Central memory CD4-positive, alpha-beta T cell (primary cell): ENCODE measurements around the gene MAP2K1.

Experiments
- DNase-seq: peaks from one replicate; pipeline ENCODE4 v3.0.0; 2022

MAP2K1 gene

DNA sequence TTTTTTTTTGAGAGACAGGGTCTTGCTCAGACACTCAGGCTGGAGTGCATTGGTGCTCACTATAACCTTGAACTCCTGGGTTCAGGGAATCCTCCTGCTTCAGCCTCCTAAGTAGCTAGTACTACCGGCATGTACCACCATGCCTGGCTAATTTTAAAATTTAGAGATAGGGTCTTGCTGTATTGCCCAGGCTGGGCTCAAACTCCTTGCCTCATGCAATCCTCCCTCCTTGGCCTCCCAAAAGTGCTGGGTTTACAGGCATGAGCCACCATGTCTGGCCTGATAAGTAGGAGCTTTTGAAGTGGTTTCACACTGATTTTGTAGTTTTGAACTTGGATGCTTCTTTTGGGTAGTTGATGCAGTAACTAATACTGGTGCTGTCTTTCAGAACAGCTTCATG is 7.8 kb downstream of the MAP2K1 start:
- peak; percentile 11 for DNase-seq

DNA sequence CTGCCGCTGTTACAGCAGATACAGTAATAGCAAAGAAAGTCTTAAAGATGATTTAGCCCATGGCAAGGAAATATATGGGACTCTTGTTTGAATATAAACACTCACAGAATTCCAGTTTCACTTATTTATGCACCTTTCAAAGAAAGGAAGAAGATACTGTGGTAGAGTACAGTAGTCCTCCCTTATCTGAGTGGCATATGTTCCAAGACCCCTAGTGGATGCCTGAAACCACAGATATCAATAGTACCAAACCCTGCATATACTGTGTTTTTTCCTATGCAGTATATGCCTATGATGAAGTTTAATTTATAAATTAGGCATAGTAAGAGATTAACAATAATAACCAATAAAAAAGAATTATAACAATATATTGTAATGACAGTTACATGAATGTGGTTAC is 8.2 kb downstream of the MAP2K1 start:
- no peak for DNase-seq

DNA sequence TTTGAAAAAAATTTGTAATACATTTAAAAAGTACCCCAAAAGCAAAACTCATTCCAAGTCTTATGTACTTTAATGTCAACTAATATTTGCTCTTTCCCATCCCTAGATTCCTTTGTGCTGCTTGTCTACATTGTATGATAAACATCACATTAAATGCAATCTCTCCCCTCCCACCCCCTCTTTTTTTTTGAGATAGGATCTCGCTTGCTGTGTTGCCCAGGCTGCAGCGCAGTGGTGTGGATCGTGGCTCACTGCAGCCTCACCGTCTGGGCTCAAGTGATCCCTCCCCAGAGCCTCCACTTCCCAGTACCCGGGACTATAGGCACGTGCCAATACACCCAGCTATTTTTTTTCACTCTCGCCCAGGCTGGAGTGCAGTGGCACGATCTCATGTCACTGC is 12.6 kb downstream of the MAP2K1 start:
- DNase-seq, result no peak

DNA sequence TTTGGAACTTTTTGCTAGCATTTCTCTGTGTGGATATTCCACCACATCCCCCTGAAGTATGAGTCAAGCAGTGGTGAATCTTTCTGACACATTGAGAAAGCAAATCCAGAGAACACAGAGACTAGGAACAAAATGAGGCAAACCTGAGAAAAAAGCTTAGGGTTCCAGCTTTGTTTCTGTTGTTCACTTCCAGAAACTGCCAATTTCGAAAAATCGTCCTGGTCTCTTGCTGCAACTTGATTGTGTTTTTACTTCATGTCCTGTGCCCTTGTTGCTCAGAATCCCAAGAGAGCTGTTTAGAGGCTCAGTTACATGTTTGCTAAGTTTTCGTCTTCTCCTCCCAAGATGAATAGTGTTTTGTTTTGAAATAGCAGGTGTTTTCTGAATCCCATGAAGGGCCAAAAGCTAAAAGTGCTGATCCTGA is 13.7 kb downstream of the MAP2K1 start:
- no peak for DNase-seq

GRCh38 chr15:66401130-66402021 is 14.7 kb downstream of the MAP2K1 start:
- peak; percentile 30 for DNase-seq

DNA sequence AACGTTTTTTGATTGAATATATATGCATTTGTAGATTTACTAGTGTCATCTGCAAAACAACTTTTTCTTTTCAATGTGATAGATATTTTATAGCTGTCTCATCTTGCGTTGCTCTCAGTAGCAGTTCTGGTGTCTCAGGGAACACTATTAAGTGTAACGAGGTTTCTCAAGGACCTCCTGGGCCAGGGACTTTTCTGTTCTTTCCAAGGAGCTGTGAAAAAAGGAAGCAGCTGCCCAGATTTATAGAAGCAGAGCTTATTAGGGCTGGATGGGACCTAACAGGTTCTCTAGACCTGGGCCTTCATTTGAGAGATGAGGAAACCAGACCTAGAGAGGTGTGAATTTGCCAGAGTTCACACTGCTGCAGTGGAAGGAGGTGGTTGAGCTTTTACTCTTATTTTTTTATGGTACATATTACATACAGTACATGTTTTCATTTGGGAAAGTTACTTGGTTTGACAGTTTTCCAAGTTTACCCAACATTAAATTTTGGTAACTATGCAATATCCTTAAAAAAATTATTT is 16.1 kb downstream of the MAP2K1 start:
- DNase-seq, result no peak

DNA sequence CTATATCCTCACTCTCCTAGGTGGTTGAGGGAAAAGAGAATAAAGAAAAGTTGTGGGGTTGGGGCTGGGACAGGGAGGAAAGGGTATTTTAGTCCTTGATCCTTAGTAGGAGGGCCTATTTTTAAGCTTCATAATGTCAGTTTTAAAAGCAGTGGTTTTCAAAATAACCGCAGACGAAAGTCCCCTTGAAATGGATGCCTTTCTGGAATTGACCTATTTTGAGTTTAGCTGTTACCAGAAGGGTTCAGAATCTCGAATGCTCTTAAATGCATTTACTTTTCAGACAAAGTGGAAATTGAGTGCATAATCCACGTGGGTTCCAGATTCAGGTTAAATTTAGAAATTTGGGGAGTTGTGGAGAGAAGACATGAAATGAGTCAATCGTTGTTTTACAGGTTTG is 16.6 kb downstream of the MAP2K1 start:
- no peak for DNase-seq

DNA sequence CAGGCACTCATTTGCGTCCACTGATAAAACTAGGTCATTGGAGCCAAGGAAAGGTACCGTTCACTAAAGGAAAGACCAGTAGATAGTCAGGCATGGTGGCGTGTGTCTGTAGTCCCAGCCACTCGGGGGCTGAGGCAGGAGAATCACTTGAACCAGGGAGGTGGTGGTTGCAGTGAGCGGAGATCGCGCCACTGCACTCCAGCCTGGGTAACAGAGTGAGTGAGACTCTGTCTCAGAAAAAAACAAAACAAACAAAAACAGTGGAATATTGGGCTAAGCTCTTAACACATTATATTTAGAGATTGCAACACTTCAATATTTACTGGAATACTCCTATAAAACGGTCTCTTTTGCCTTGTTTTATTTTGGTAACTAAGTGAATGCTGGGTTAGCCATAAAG is 17.4 kb downstream of the MAP2K1 start:
- DNase-seq, result no peak

DNA sequence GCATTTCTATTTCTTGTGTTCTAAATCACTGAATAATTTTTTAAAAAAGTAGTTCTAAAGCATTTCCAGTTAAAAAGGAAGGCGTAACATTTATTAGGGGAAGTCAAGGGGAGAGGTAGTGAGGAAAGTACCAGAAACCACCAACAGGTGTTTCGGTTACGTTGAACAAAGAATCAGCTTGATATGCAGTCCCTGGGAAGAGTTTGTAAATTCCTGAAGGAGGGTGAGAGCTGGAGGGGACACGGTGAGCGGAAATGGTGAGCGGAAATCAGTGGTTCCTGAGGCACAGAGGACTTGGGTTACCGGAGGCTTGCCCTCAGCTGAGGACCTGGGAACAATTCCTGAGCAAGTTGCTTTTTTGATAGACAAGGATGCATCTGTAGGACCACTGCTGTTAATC is 17.8 kb downstream of the MAP2K1 start:
- no peak for DNase-seq

DNA sequence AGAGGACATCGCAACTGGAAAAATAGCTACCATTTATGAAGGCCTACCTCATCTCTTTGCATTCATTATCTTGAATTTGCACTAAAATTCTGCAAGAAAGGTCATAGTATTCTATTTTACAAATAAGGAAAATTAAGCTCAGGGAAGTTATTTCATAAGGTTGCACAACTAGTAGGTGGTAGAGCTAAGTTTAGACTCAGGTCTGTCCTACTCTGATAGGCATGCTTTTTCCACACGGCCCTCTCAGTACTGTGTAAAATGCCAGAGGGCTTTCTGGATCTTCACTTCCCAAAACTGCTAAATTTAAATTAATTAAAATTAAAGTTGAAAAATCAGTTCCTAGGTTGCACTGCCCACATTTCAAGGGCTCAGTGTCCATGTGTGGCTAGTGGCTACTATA is 18.3 kb downstream of the MAP2K1 start:
- DNase-seq, result no peak

DNA sequence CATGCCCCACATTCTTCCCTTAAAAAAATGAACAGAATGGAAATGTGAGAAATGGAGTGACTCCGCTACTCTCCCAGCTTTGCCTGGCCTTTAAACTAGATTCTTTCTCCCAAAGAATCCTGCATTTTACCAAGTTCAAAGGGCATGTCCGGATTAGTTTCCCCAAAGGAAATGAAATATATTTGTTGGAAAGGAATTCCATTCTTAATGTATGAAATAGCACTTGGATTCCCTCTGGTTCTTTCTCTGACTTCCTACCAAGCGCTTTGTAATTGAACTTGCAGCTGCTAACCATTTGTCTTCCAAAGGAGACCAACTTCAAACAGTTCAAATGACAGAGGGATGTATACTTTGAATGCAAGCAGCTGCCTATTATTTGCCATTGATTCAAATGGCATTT is 18.9 kb downstream of the MAP2K1 start:
- no peak for DNase-seq

GRCh38 chr15:66408254-66408653 is 21.5 kb downstream of the MAP2K1 start:
- DNase-seq, result no peak

GRCh38 chr15:66408675-66409282 is 22.1 kb downstream of the MAP2K1 start:
- no peak for DNase-seq

DNA sequence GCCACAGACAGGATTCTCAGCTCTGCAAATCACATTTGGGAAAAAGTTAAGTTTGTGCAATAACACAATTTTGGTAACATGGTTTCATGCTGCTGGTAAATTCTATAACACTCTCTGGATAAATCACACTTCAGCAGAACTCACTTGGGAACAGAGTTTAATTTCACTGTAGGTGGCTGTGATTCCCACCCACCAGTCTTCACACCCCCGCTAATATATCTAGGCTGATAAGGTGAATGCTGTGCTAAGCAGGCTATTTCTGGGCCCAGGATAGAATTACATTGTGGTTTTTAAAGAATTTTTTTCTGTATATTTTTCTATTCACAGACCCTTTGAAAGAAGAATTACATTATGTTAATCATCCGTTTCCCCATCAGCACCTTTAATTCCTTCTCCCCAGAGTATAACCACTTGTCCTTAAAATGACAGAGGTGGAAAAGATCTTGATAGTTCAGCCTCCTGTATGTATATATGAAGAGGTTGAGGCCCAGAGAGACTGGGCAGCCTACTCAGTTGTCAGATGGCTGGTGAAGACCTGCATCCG is 22.9 kb downstream of the MAP2K1 start:
- no peak for DNase-seq

DNA sequence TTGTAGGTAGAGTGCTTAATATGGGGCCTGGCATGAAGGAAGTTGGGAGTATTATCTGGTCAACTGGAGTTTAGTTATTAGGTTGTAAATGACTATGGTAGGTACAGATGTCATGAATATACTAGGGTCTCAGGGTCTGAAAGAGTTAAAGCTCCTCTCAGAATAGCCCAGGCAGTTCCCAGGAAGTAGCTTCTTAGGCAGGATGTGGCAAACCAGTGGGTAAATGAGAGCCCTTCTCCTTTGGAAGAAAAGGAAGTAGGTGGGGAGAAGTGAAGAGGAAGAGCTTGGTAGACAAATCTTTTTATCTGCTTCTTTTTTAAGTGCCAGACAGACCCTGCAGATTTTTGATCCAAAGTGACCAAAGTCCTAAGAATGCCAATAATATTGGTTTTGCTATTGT is 24.5 kb downstream of the MAP2K1 start:
- DNase-seq, result peak; percentile 12

DNA sequence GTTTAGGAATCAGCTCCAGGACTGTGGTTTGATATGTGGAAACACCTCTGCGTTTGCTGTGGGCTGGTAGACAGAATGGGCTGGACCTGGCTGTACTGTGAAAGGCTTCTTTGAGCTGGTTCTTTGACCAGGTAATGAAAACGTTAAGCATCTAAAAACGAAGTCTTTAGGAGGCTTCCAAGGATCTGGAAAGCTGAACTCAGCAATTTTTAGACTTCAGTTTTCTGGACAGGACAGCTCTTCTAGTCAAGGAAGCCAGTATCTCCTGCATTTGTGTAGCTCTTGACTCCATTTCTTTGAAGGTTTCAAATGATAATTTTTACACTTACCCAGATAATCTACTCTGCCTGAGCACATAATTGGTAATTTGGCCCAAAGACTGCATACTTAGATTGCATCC is 25.5 kb downstream of the MAP2K1 start:
- no peak for DNase-seq

GRCh38 chr15:66413579-66413978 is 26.9 kb downstream of the MAP2K1 start:
- DNase-seq, result no peak

GRCh38 chr15:66415360-66415759 is 28.6 kb downstream of the MAP2K1 start:
- DNase-seq, result no peak

GRCh38 chr15:66417736-66418135 is 31.0 kb downstream of the MAP2K1 start:
- no peak for DNase-seq

DNA sequence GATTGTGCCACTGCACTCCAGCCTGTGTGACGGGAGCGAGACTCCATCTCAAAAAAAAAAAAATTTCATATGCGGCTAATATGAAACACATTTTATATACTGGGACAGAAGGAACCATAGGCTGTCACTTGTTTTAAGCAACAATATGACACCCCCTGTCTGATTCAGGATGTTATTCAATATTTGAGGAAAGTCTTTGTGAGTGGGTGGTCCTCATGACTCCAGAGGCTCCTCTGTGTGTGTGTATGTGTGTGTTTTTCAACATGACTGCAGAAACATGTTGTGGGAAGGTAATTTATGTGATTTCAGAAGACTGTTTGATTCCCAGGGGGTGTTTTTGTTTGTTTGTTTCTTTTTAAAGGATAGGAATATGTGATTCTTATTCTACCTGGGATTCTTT is 32.8 kb downstream of the MAP2K1 start:
- DNase-seq, result no peak

DNA sequence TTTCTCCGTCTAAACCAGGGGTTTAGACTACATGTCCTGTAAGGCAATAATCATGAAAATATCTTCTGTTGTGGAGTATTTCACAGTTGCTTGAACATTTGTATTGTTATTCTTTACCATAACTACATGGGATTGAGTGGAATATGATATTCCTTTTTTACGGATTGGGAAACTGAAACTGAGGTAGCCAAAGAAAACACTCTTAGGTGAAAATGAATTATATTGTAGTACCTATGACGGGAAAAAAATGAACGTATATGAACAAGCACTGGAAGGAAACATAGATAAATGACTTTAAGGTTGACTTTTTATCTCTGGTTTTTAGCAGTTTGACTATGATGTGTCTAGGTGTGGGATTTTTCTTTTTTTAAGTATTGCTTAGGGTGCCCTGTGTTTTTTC is 35.6 kb downstream of the MAP2K1 start:
- DNase-seq, result no peak

- DNase-seq, result no peak
These were observed 36.4 kb downstream of the MAP2K1 start for GRCh38 chr15:66423149-66423548.

GRCh38 chr15:66424963-66425612 is 38.4 kb downstream of the MAP2K1 start:
- DNase-seq, result no peak
